GM12864 (cell line): ENCODE results near the gene GSG1.

Experiments used
- DNase-seq: peaks from one replicate; pipeline ENCODE4 v3.0.0-alpha.2; 2011; ENCODE audit warnings: low read depth
- H3K4me3 ChIP-seq: 2 replicates; pipeline ENCODE4 v1.5.1; 2011; ENCODE audit warnings: mild to moderate bottlenecking, low read depth, low read length, control low read depth
- CTCF ChIP-seq: IDR thresholded peaks from 2 replicates; pipeline ENCODE4 v1.5.1; 2011; ENCODE audit warnings: low read depth, mild to moderate bottlenecking, moderate library complexity, low read length, control low read depth, inconsistent platforms; ENCODE audit errors: missing control alignments

GSG1 gene

GRCh38 chr12:13101821-13102375 lies 1.6 kb downstream of the GSG1 start:
- no peak for TF ChIP-seq CTCF
- no peak for DNase-seq
- H3K4me3 ChIP-seq = no peak overlapping the region

- peak overlapping the region; percentile 54 for H3K4me3 ChIP-seq
- no peak for TF ChIP-seq CTCF
- no peak for DNase-seq
Measured at GRCh38 chr12:13100882-13101769, 2.3 kb downstream of the GSG1 start.

GRCh38 chr12:13100605-13100881 lies 2.9 kb downstream of the GSG1 start:
- H3K4me3 ChIP-seq = peak overlapping the region; percentile 34
- no peak for TF ChIP-seq CTCF
- DNase-seq = no peak

- no peak overlapping the region for H3K4me3 ChIP-seq
- no peak for TF ChIP-seq CTCF
- DNase-seq = no peak
Measured at GRCh38 chr12:13099844-13100604, 3.4 kb downstream of the GSG1 start.

- no peak for TF ChIP-seq CTCF
- no peak for DNase-seq
Measured at GRCh38 chr12:13099066-13099843, 4.2 kb downstream of the GSG1 start.

GRCh38 chr12:13097491-13098011 lies 5.9 kb downstream of the GSG1 start:
- no peak for TF ChIP-seq CTCF
- no peak for DNase-seq
- peak overlapping the region; percentile 32 for H3K4me3 ChIP-seq

More at GRCh38 chr12:13099066-13099843, 4.2 kb downstream of the GSG1 start:
- H3K4me3 ChIP-seq = no peak overlapping the region
